Loucy (cell line): ENCODE measurements around the gene UGT2B15.
"Not testable (repeated sequence)": the region's sequence is repeated elsewhere in the genome, so short reads cannot be mapped to it uniquely, and the experiment has no call there.

Source experiments
- CTCF ChIP-seq: fragments of 200-600 bp; sonication (generic); conservative IDR thresholded peaks from 2 replicates; pipeline ENCODE4 v1.5.1; 2014; ENCODE audit warnings: mild to moderate bottlenecking, antibody characterized with exemption, low read length
- EZH2phosphoT487 ChIP-seq: fragments of 200-600 bp; IDR thresholded peaks from 2 replicates; pipeline ENCODE4 v1.6.1; 2018; ENCODE audit warnings: antibody characterized with exemption, mild to moderate bottlenecking, moderate library complexity, borderline replicate concordance

GRCh38 chr4:68656445-68656973 lies 13.9 kb downstream of the UGT2B15 start:
- TF ChIP-seq CTCF, EZH2phosphoT487: not testable (repeated sequence)
